ENCODE data around the gene ARIH1.
"Not testable (repeated sequence)": the region's sequence is repeated elsewhere in the genome, so short reads cannot be mapped to it uniquely, and the experiment has no call there.

The ARIH1 gene

DNA sequence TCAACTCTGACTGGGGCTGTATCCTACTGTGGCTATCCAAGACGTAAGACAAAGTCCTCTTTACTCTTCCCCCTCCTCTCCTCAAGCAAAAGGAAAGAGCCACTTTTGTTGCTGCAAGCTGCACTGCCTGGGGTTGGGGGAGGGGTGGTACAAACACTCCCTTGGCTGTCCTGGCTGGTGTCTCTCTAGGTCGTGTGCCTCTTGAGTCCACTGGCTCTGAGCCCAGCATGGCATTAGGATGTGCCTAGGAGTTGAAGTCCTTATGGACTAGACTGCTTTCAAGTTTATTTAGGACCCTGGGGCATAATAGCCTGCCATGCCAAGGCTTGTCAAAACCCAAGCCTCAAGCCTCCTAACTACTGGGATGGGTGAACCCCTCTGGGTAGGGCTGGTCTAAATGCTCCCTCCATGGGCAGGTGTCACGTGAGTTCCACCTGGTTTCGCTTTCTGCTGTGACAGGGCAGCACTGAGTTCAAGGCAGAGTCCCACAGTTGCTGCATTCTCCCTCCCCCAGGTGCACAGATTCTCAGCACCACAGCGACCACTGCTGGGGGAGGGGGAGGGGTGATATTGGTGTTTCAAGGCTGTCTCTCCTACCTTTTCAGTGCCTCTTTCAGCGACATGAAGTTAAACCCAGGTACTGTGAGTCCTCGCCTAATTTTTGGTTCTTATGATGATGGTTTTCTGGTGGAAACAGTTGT is 141.6 kb downstream of the ARIH1 start:
- not testable (repeated sequence) for H3K36me3 ChIP-seq (ENCODE audit: control insufficient read depth, insufficient read depth, low read length); H3K9ac ChIP-seq (ENCODE audit: low read length); H3K9me3 ChIP-seq (ENCODE audit: control insufficient read depth, low read length); H3K27me3 ChIP-seq (ENCODE audit: control insufficient read depth, insufficient read depth, low read length); H3K4me3 ChIP-seq (ENCODE audit: low read length); H3K4me1 ChIP-seq (ENCODE audit: control insufficient read depth, insufficient read depth, low read length)

DNA sequence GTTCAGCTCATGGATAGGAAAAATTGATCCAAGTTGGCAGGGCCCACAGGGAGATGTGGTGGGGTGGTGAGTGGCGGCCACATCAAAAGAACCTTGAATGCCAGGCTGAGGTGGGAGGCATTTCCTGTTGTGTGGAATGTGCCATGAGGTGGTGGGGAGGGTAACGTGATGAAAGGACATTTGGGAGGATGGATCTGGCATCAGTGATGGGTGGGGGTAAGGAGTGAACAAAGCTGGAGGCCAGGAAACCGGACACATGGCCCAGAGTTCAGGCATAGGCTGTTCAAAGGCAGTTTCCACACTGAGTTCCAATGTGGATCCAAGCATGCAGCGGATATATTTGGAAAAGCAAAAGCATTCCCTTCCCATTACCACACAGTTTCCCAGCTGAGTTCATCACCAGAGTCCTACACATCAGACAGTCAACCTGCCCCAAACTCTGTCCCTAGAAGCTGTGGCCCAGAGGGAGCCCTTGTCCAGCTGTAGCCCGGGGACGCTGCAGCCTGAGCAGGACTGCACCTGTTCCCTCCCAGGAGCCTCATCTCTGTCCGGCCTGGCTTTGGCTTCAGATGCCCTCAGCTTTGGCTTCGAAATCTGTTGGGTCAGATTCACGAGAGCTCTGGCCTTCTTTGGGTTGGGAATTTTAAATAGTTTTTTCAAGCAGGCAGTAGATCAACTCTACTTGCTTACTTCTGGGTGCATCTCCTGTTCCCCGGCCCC is 142.5 kb downstream of the ARIH1 start:
- no peak overlapping the region for H3K4me3 ChIP-seq (ENCODE audit: low read length)
- no peaks in the 10 kb centered on the region for H3K36me3 ChIP-seq (ENCODE audit: control insufficient read depth, insufficient read depth, low read length)
- no peak overlapping the region for H3K9ac ChIP-seq (ENCODE audit: low read length)
- no peaks in the 10 kb centered on the region for H3K27me3 ChIP-seq (ENCODE audit: control insufficient read depth, insufficient read depth, low read length)
- H3K9me3 ChIP-seq (ENCODE audit: control insufficient read depth, low read length): no peaks in the 10 kb centered on the region
- no peaks in the 10 kb centered on the region for H3K4me1 ChIP-seq (ENCODE audit: control insufficient read depth, insufficient read depth, low read length)

DNA sequence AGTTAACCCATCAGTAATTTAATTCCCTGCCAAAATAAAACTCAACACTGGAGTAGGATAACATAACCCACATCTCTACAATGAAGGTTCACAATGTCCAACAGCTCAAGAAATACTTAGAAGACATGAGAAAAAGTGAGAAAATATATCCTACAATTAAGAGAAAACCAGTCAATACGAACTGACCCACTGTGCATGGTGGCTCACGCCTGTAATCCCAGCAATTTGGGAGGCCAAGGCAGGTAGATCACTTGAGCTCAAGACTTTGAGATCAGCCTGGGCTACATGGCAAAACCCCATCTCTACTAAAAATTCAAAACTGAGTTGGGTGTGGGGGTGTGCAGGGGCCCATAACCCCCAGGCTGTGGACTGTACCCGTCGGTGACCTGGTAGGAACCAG is 149.7 kb downstream of the ARIH1 start:
- not testable (repeated sequence) for H3K36me3 ChIP-seq (ENCODE audit: control insufficient read depth, insufficient read depth, low read length); H3K9ac ChIP-seq (ENCODE audit: low read length); H3K9me3 ChIP-seq (ENCODE audit: control insufficient read depth, low read length); H3K27me3 ChIP-seq (ENCODE audit: control insufficient read depth, insufficient read depth, low read length); H3K4me1 ChIP-seq (ENCODE audit: control insufficient read depth, insufficient read depth, low read length); H3K4me3 ChIP-seq (ENCODE audit: low read length)

DNA sequence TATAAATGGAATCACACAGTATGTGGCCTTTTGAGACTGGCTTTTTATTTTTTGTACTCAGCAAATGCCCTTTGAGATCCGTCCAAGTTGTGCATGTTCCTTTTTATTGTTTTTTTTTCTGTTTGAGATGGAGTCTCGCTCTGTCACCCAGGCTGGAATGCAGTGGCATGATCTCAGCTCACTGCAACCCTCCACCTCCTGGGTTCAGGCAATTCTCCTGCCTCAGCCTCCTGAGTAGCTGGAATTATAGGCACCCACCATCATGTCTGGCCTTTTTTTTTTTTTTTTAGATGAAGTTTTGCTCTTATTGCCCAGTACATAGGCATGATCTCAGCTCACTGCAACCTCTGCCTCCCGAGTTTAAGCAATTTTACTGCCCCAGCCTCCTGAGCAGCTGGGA is 152.0 kb downstream of the ARIH1 start:
- not testable (repeated sequence) for H3K9ac ChIP-seq (ENCODE audit: low read length); H3K9me3 ChIP-seq (ENCODE audit: control insufficient read depth, low read length); H3K36me3 ChIP-seq (ENCODE audit: control insufficient read depth, insufficient read depth, low read length)

DNA sequence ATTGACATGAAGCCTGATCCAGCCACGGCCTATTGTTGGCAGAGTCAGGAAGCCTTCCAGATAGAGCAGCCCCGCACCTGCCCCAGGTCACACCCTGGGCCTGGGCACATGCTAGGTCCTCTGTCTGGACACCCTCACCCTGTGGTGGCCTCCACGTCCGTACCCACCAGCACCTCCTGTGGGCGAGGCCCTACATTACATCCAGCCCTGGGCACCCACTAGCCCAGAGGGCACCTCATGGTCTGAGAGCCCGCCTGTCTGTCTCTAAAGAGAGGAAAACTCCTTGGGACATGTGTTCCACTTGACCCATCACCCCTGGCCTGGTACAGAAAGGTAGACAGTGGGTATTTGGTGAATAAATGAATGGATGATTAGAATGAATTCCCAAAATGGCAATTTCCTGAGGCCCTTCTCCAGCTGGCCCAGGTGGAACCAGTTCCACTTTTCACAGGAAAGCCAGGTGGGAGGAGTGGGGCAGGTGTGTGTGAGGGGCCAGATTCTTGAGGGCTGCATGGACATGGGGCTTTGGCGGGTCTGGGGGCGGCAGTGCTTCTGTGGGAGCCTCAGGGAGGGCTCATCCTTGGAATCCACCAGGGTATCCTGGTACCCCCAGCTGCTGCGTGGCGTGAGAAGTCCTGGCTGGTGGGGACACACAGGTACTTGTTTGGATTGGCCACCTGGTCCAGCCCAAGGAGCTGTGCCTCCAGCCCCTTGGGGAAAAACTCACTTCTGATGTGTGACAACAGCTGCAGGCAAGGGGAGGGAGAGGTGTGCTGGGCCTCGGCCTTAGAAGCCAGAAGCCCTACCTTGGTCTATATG is 154.3 kb downstream of the ARIH1 start:
- not testable (repeated sequence) for H3K9me3 ChIP-seq (ENCODE audit: control insufficient read depth, low read length); H3K36me3 ChIP-seq (ENCODE audit: control insufficient read depth, insufficient read depth, low read length); H3K9ac ChIP-seq (ENCODE audit: low read length); H3K4me3 ChIP-seq (ENCODE audit: low read length); H3K27me3 ChIP-seq (ENCODE audit: control insufficient read depth, insufficient read depth, low read length); H3K4me1 ChIP-seq (ENCODE audit: control insufficient read depth, insufficient read depth, low read length)

More for the DNA sequence above, 152.0 kb downstream of the ARIH1 start:
- not testable (repeated sequence) for H3K27me3 ChIP-seq (ENCODE audit: control insufficient read depth, insufficient read depth, low read length); H3K4me1 ChIP-seq (ENCODE audit: control insufficient read depth, insufficient read depth, low read length); H3K4me3 ChIP-seq (ENCODE audit: low read length)

DNA sequence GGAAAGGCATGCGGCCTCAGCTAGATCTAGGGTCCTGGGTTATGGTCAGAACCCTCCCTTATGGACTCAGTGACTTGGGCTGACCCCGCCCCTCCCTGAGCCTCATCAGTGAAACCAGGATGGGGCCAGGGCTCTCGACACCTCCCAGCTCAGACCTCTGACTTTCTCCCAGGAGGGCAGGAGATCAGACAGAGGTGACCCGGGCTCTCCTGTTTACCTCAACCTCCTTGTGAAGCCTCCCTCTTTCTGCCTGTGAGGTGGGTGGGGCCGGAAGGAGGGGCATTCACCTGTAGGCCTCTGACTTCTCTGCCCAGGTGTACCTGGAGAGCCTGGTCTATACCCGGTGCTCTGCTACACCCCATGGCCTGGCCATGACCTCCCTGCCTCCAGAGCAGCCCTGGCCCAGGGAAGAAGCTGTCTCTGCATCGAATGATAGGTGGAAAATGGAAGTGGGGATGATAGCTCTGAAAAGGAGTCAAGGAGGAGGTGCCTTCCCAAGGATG is 155.0 kb downstream of the ARIH1 start:
- not testable (repeated sequence) for H3K9ac ChIP-seq (ENCODE audit: low read length); H3K36me3 ChIP-seq (ENCODE audit: control insufficient read depth, insufficient read depth, low read length); H3K27me3 ChIP-seq (ENCODE audit: control insufficient read depth, insufficient read depth, low read length); H3K4me3 ChIP-seq (ENCODE audit: low read length); H3K4me1 ChIP-seq (ENCODE audit: control insufficient read depth, insufficient read depth, low read length); H3K9me3 ChIP-seq (ENCODE audit: control insufficient read depth, low read length)

DNA sequence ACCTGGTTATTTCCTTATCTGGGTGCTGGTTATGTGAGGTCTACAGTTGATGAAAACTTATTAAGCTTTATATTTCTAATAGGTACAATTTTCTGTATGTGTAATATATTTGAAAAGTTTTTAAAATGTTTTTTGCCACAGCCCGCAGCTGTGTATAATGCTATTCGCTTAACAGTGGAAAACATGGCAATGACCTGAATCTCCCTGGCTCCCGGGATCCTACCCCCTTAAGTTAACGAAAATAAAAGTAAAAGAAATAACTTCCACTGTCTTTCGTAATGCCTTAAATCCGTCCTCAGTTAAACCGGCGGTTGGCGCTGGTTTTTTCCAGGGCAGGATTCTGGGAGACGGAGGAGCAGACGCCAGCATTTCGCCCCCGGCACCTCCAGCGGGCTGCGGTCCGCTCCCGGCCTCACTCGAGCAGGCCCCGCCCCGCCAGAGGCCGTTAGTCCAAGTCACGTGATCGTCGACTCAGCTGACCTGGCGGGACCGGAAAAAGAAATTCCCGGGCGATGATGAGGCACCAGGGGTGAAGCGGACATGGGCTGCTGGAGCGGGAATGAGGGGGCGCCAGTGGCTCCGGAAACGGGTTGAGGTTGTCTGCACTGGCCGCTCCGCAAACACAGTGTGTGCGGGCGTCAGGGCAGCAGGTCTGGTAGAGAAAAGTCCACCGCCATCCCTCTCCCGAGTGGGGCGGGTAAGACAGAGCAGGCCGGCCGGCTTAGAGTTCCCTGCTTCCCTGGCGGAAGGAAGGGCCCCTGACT is 162.6 kb downstream of the ARIH1 start:
- not testable (repeated sequence) for H3K4me1 ChIP-seq (ENCODE audit: control insufficient read depth, insufficient read depth, low read length); H3K36me3 ChIP-seq (ENCODE audit: control insufficient read depth, insufficient read depth, low read length); H3K9me3 ChIP-seq (ENCODE audit: control insufficient read depth, low read length); H3K9ac ChIP-seq (ENCODE audit: low read length); H3K27me3 ChIP-seq (ENCODE audit: control insufficient read depth, insufficient read depth, low read length); H3K4me3 ChIP-seq (ENCODE audit: low read length)

DNA sequence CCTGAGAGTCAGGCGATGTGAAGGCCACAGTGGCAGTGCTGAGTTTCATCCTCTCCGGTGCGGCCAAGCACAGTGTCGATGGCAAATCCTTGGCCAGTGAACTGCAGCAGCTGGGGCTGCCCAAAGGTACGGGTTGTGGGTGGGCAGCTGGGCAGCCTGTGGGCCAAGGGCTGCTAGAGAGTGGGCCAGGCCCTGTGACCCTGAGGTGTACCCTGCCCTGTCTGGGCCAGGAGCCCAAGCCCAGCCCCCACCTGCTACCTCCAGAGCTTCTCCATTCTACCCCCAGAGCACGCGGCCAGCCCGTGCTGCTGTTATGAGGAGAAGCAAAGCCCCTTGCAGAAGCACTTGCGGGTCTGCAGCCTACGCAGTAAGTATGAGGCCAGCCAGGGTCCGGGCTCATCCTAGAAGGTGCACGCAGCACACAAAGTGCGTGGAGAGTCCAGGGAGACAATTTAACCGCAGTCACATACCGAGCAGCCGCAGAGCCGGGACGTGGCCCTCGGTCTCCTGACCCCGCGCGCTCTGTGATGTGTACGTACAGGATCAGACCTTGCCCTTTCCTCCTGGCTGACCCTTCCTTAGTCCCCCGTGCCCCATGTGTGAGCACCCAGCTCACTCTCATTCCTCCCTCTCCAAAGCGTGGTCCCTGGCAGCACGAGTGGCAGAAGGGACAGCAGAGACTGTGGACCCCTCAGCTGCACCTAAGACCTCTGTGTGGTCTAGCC is 165.8 kb downstream of the ARIH1 start:
- H3K4me1 ChIP-seq (ENCODE audit: control insufficient read depth, insufficient read depth, low read length); H3K9me3 ChIP-seq (ENCODE audit: control insufficient read depth, low read length); H3K9ac ChIP-seq (ENCODE audit: low read length); H3K36me3 ChIP-seq (ENCODE audit: control insufficient read depth, insufficient read depth, low read length); H3K27me3 ChIP-seq (ENCODE audit: control insufficient read depth, insufficient read depth, low read length); H3K4me3 ChIP-seq (ENCODE audit: low read length): not testable (repeated sequence)

DNA sequence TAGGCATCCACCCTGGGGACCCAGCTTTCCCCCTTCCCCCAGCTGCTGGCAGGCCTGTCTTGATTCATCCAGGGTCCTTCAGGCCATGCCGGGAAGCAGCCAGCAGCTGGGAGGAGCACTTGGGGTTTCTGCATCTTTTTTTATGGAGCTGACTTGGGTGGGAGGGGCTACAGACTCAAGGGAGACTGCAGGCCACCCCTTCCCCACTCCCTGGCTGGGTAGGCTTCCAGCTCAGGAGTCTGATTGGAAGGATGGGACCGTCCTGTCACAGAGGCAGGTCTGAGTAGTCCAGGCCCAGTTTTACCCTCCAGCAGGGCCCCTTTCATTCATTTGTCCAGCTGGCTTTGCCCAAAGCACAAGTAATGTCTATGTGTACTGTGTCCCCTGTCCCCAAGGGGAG is 168.1 kb downstream of the ARIH1 start:
- not testable (repeated sequence) for H3K9ac ChIP-seq (ENCODE audit: low read length); H3K27me3 ChIP-seq (ENCODE audit: control insufficient read depth, insufficient read depth, low read length); H3K4me3 ChIP-seq (ENCODE audit: low read length); H3K9me3 ChIP-seq (ENCODE audit: control insufficient read depth, low read length); H3K4me1 ChIP-seq (ENCODE audit: control insufficient read depth, insufficient read depth, low read length); H3K36me3 ChIP-seq (ENCODE audit: control insufficient read depth, insufficient read depth, low read length)

DNA sequence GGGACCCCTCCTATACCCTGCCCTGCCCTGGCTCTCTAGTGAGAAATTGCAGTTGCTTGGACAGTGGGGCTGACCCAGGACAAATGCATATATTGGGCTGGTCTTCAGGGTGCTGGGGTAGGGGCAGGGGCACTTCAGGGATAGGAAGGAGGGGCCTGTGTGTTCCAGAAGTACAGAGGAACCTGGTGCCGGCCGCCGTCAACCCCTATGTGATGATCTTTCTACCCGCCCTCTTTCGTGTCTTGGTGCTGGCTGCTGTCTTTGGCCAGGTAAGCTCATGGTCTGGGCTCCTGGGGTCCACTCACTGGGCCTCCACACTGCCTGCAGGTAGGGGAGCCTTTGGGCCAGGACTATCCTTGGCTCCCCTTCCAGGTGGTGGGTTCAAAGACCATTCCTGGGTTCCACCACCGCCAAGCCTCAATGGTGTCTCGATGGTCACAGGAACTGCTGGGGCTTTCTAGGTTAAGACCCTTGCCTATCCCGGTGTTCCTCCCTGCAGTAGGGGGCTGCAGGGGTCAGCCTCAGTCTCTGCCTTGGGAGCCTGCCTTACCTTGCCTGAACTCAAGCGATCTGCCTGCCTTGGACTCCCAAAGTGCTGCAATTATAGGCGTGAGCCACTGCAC is 174.6 kb downstream of the ARIH1 start:
- H3K36me3 ChIP-seq (ENCODE audit: control insufficient read depth, insufficient read depth, low read length); H3K4me3 ChIP-seq (ENCODE audit: low read length); H3K9ac ChIP-seq (ENCODE audit: low read length); H3K4me1 ChIP-seq (ENCODE audit: control insufficient read depth, insufficient read depth, low read length); H3K9me3 ChIP-seq (ENCODE audit: control insufficient read depth, low read length); H3K27me3 ChIP-seq (ENCODE audit: control insufficient read depth, insufficient read depth, low read length): not testable (repeated sequence)
